HG03060 (cell line): ENCODE data around the gene UNC5A.

Source experiments
- ATAC-seq: cut with Tn5 transposase; IDR thresholded peaks from one replicate; pipeline ENCODE4 v1.9.1; 2021; ENCODE audit warnings: low read depth, moderate number of reproducible peaks; ENCODE audit not compliant: unreplicated experiment

Gene UNC5A

GRCh38 chr5:176912115-176912514 is 101.8 kb downstream of the UNC5A start:
- ATAC-seq = no peak

GRCh38 chr5:176915906-176916305 is 105.5 kb downstream of the UNC5A start:
- ATAC-seq = no peak

GRCh38 chr5:176916337-176916736 is 106.0 kb downstream of the UNC5A start:
- no peak for ATAC-seq

GRCh38 chr5:176918613-176919012 is 108.3 kb downstream of the UNC5A start:
- ATAC-seq = no peak

- no peak for ATAC-seq
Observed at GRCh38 chr5:176921714-176922113, 111.4 kb downstream of the UNC5A start.

GRCh38 chr5:176922817-176923216 is 112.5 kb downstream of the UNC5A start:
- no peak for ATAC-seq

- no peak for ATAC-seq
Observed at GRCh38 chr5:176927562-176927961, 117.2 kb downstream of the UNC5A start.

GRCh38 chr5:176929654-176930053 is 119.3 kb downstream of the UNC5A start:
- ATAC-seq = no peak
